ENCODE measurements around the gene PIM2.

The PIM2 gene

GRCh38 chrX:48918643-48919340, at the start of gene PIM2:
TSS of gene PIM2 (minus strand) at chrX:48919024. CDS start at chrX:48918834, 190 bp downstream.
- DNase-seq = peak; percentile 93

- no peak for DNase-seq
Measured at GRCh38 chrX:48968377-48968776, 49.6 kb upstream of the PIM2 start.

GRCh38 chrX:48966796-48967579, 48.2 kb upstream of the PIM2 start:
- no peak for DNase-seq

- DNase-seq = no peak
Measured at GRCh38 chrX:48965959-48966358, 47.1 kb upstream of the PIM2 start.

- DNase-seq = no peak
Measured at GRCh38 chrX:48961585-48962091, 42.8 kb upstream of the PIM2 start.

- DNase-seq = no peak
Measured at GRCh38 chrX:48960291-48960690, 41.5 kb upstream of the PIM2 start.

- peak; percentile 22 for DNase-seq
Measured at GRCh38 chrX:48958635-48959094, 39.8 kb upstream of the PIM2 start.

- DNase-seq = peak; percentile 93
Measured at GRCh38 chrX:48957827-48958634, 39.2 kb upstream of the PIM2 start.

- peak; percentile 63 for DNase-seq
Measured at GRCh38 chrX:48957477-48957826, 38.6 kb upstream of the PIM2 start, which contains the start of gene OTUD5. TSS of gene OTUD5 (minus strand) at chrX:48957607. CDS start at chrX:48957570, 37 bp downstream.

- no peak for DNase-seq
Measured at GRCh38 chrX:48956728-48957414, 38.0 kb upstream of the PIM2 start.

- no peak for DNase-seq
Measured at GRCh38 chrX:48948589-48948988, 29.8 kb upstream of the PIM2 start.

GRCh38 chrX:48945517-48946348, 26.9 kb upstream of the PIM2 start:
- peak; percentile 2 for DNase-seq

- DNase-seq = no peak
Measured at GRCh38 chrX:48942895-48943294, 24.1 kb upstream of the PIM2 start.

GRCh38 chrX:48940404-48940955, 21.7 kb upstream of the PIM2 start:
- no peak for DNase-seq

GRCh38 chrX:48939524-48940228, 20.9 kb upstream of the PIM2 start:
- no peak for DNase-seq

- no peak for DNase-seq
Measured at GRCh38 chrX:48938721-48939425, 20.0 kb upstream of the PIM2 start.

- no peak for DNase-seq
Measured at GRCh38 chrX:48937054-48937907, 18.5 kb upstream of the PIM2 start.

- no peak for DNase-seq
Measured at GRCh38 chrX:48936429-48937053, 17.7 kb upstream of the PIM2 start.

All from NCI-H1105 treated with DMSO at 0.1 percent for 48 hours (cell line).